Liver (tissue), 3 donors: ENCODE data around the gene UGT1A9.

Source experiments
- CTCF ChIP-seq: fragments of 150-350 bp; IDR thresholded peaks from 2 replicates; pipeline ENCODE4 v1.5.1; 2017; ENCODE audit warnings: improper control_type of control experiment, low read depth, low read length; ENCODE audit not compliant: missing input control
- MAX ChIP-seq: IDR thresholded peaks from 2 replicates; pipeline ENCODE4 v1.6.1; 2016; ENCODE audit warnings: antibody characterized with exemption
- REST ChIP-seq: IDR thresholded peaks from 2 replicates; pipeline ENCODE4 v1.6.1; 2016; ENCODE audit warnings: antibody characterized with exemption, mild to moderate bottlenecking
- TAF1 ChIP-seq: conservative IDR thresholded peaks from 2 replicates; pipeline ENCODE4 v1.6.1; 2016; ENCODE audit warnings: antibody characterized with exemption, mild to moderate bottlenecking
- YY1 ChIP-seq: IDR thresholded peaks from 2 replicates; pipeline ENCODE4 v1.6.1; 2016; ENCODE audit warnings: antibody characterized with exemption, mild to moderate bottlenecking
- TF ChIP-seq, protein P1 (sequence below): IDR thresholded peaks from 2 replicates; pipeline ENCODE4 v1.6.1; 2016; ENCODE audit warnings: antibody characterized with exemption
- donor health status: healthy.
- donor health status: healthy.

- TF ChIP-seq CTCF, result no peak
- no peak for TF ChIP-seq YY1
- TF ChIP-seq, protein P1, sequence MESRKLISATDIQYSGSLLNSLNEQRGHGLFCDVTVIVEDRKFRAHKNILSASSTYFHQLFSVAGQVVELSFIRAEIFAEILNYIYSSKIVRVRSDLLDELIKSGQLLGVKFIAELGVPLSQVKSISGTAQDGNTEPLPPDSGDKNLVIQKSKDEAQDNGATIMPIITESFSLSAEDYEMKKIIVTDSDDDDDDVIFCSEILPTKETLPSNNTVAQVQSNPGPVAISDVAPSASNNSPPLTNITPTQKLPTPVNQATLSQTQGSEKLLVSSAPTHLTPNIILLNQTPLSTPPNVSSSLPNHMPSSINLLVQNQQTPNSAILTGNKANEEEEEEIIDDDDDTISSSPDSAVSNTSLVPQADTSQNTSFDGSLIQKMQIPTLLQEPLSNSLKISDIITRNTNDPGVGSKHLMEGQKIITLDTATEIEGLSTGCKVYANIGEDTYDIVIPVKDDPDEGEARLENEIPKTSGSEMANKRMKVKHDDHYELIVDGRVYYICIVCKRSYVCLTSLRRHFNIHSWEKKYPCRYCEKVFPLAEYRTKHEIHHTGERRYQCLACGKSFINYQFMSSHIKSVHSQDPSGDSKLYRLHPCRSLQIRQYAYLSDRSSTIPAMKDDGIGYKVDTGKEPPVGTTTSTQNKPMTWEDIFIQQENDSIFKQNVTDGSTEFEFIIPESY, result no peak
- no peak for TF ChIP-seq REST
- TF ChIP-seq TAF1, result no peak
- no peak for TF ChIP-seq MAX
Measured at GRCh38 chr2:233817361-233817911, 145.7 kb downstream of the UGT1A9 start.
